ENCODE data around the gene SLITRK3.
A peak's percentile ranks its signal among the peaks of the same experiment; 100 is the strongest.

Gene SLITRK3

DNA sequence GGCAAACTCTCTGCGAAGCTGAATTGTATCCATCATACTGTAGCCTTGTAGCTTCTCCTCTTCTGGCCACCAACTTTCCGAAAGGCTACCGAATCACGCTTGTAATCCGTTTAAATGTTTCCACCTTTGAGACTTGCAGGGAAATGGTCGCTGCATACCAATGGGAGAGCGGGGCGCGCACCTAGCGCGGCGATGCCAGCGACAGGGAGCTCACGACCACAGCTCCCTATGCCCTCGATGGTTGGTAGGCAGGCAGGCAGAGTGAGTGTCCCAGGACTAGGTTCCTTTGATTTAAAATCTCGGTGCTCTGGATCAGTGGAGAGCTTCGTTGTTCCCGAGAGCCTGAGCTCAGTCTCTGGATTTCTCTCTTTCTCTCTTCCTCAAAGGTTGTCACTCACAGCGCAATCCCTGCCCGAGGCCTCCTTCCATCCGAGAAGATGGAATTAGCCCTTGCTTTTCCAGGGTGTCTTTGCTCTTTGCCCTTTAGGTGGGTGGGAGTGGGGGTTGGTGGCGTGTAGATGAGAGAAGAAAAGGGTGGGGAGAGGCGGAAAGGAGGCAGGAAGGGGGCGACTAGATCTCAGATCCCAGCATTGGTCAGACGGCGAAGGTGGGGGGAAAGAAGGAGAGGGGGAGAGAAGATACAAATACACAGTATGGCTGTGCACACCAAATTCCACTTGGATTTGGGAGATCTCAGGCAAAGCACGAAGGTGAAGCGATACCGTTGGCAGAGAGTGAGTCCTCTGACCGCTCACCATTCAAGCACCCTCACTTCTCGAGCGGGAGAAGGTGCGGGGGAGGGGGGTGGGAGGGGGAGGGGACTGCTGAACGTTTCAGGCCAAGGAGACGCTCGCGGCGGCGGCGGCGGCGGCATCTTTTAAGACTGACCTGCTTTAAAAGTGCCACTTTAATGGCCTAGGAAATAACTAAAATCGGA lies at the start of gene SLITRK3:
Gene SLITRK3 (minus strand): TSS at position 745 of the 937 bp plus-strand sequence. CDS start 5,554 bp downstream, outside the sequence.
- DNase-seq (ENCODE audit: low spot score) = peak; percentile 58

- DNase-seq (ENCODE audit: low spot score) = no peak
Measured at GRCh38 chr3:165243597-165243996, 47.4 kb upstream of the SLITRK3 start.

GRCh38 chr3:165233501-165234195 lies 37.5 kb upstream of the SLITRK3 start:
- DNase-seq (ENCODE audit: low spot score) = no peak

DNA sequence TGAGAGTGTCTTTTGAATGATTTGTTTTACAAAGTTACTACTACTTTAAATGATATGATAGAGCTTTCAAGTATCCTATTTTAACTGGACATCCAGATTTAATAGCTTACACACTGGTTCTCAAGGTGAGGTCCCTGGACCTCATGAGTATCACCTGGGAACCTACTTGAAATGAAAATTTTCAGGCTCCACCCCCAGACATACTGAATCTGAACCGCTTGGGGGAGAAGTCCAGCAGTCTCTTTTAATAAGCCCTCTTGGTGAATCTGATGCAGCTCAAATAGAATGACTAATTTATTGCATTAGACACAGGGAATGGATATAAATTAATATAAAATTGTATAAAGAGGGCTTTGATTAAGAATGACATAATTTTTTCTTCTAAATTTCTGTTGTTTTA lies 29.4 kb upstream of the SLITRK3 start:
- DNase-seq (ENCODE audit: low spot score) = no peak

GRCh38 chr3:165217739-165218138 lies 21.6 kb upstream of the SLITRK3 start:
- DNase-seq (ENCODE audit: low spot score) = no peak

GRCh38 chr3:165212580-165212979 lies 16.4 kb upstream of the SLITRK3 start:
- DNase-seq (ENCODE audit: low spot score) = no peak

- no peak for DNase-seq (ENCODE audit: low spot score)
Measured at GRCh38 chr3:165211721-165212120, 15.5 kb upstream of the SLITRK3 start.

- DNase-seq (ENCODE audit: low spot score) = no peak
Measured at GRCh38 chr3:165210727-165211126, 14.5 kb upstream of the SLITRK3 start.

GRCh38 chr3:165210132-165210531 lies 13.9 kb upstream of the SLITRK3 start:
- DNase-seq (ENCODE audit: low spot score) = no peak

DNA sequence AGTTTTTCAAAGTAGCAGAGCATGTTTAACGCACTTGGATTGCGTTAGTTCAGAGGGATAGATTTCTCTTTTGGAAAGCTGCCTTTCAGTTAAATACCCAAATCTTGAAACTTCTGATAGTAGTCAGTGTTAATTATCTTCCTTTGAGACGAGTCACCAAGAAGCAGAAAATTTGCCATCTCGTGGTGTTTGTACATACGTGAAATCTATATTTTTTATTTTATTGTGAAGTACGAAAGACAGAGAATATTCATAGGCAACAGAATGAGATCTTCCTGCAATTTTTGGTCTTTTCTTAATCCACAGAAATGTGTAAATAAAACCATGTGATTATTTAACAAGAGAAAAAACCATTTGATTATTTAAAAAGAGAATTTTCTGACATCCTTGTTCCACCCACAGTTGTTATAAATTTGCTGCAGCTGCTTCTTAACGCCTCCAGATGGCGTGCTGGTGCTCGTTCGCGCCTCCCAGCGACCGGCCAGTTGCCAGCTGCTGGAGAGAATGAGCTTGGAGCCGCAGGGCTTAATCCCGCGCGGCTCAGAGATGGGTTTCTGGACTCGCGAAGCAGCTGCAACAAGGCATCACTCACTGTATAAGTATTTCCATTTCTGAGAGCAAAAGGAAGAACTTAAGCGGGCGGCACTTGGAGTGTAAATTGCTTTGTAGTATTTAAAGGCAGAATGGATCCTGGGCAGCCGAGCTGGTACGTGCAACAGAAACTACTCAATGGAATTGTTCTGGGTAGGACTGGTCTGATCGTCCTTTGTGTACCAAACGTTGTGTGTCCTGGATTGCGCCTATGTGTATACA lies 10.5 kb upstream of the SLITRK3 start:
- peak; percentile 84 for DNase-seq (ENCODE audit: low spot score)

GRCh38 chr3:165204445-165204844 lies 8.3 kb upstream of the SLITRK3 start:
- no peak for DNase-seq (ENCODE audit: low spot score)

DNA sequence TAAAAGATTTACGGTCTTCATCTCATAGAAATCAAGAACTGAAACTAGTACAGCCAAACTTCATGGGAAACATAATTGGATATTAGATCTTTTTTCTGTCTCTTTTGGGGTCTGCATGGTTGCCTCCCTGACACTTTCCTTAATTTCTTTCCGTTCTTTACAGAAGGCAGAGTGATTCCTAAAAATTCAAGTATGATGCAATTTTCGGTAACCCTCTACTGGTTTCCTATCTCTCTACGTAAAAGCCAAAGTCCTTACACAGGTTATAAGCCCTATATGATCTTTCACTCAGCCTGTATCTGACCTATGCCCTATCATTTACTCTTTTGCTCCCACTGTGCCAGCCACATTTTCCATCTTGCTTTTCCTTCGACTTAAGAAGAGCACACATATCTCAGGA lies 6.8 kb upstream of the SLITRK3 start:
- DNase-seq (ENCODE audit: low spot score) = no peak

- DNase-seq (ENCODE audit: low spot score) = no peak
Measured at GRCh38 chr3:165201964-165202363, 5.8 kb upstream of the SLITRK3 start.

GRCh38 chr3:165197481-165197800 lies 1.3 kb upstream of the SLITRK3 start:
- DNase-seq (ENCODE audit: low spot score) = no peak

GRCh38 chr3:165196577-165197480 lies 645 bp upstream of the SLITRK3 start:
- peak; percentile 72 for DNase-seq (ENCODE audit: low spot score)

GRCh38 chr3:165195241-165195639 lies 944 bp downstream of the SLITRK3 start:
- DNase-seq (ENCODE audit: low spot score) = no peak

DNA sequence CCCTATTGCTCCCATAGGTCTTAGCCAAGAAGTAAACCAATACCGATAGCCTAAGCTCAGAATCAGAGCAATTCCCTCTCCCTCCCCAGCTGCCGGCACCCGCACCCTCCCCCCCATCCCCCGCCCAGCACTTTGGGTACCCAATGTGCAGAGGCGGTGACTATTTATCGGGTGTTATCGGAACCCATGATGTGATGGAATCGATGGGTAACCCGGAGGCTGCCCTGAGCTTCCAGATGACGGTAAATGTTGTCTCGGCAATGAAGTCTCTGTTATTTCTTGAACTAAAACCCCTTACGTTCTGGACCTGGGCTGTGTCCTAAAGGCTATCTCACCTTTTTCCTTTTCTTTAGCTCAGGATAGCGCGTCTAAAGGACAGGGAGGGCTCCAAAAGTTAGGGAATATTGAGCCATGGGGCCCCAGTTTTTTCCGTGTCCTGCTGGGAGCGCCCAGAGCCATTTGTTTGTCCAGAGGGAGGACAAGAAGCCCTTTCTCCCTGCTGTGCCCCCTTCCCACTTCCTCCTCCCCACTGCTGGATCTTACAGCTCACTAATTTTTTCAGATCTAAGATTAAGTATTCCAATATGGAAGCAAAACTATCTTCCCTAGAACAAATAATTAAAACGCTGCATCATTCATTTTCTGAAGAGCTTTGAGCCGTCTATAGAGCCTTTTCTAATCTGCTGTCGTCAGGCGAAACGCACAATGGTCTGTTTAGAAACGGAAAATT lies 1.5 kb downstream of the SLITRK3 start:
- DNase-seq (ENCODE audit: low spot score) = no peak

DNA sequence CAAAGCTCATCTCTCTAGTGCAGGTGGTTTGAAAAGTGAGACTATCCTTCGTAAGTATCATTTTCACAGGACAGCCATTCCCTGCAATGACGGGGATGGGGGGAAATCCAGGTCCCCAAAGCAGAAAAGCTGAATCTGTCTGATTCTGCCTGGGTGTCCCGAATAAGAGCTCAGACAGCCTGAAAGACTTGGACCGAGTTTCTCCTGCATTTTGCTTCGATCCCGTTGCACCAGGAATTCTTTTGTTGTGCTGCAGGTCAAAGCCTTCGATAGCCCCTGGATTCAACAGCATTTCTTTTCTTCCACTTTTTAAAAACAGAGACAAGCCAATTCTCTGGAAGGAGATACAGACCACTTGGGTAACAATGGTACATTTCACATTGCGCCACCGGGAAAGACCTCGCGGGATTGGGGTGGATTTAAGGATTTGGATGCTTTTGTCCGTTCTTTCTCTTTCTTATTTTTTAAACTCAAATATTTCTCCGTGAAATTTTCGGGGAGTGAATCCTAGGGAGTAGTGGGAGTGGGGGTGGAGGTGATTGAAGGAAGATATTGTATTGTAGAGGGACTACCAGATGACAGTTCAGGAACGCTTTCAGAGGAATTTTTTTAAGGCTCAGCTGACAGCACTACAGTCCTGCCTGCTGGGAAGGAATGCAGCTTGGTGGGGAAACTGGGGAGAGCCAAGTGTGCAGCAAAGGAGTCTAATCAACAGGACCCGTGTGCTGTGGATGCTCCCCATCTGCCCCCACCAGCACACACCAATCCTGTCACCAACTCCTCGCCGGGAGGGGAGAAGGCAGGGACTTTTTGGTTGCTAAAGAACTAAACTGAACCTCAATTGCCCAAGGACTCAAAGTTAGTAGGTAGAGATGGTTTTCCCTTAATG lies 2.6 kb downstream of the SLITRK3 start:
- peak; percentile 58 for DNase-seq (ENCODE audit: low spot score)

DNA sequence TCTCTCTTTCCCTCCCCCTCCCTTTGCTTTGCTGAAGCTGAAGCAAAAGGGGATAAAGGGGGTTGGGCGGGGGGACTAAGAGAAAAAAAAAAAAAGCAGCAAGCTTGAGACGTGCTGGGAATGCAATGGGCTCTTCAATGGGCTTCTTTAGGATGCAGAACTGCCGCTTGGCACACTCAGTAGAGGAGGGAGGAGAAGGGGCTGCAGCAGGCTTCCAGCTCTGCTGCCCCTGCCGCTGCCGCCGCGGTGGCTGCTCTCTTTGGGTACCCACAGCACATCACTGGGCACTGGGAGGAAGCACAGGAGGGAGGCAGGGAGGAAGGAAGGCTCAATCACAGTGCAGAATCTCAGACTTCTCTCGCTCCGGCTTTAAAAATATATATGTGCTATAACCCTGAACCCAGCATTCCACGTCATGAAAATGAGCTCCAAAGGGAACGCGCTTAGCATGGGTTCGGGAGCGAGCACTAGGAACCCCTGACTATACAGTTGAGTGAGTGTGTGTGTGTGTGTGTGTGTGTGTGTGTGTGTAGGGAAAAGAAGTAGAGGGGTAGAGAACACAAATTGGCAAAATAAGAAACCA lies 3.5 kb downstream of the SLITRK3 start:
- peak; percentile 62 for DNase-seq (ENCODE audit: low spot score)
